GM20000 (cell line): Measurements from ENCODE around the gene CSGALNACT2.

Source experiments
- DNase-seq: peaks from one replicate; pipeline ENCODE4 v3.0.0; 2012; ENCODE audit warnings: low spot score
- TF ChIP-seq, protein P1 (sequence below): IDR thresholded peaks from 2 replicates; pipeline ENCODE4 v1.5.1; 2012; ENCODE audit warnings: mild to moderate bottlenecking, control low read depth; ENCODE audit errors: extremely low read depth, missing control alignments

CSGALNACT2 gene

GRCh38 chr10:43196981-43197833, 59.0 kb downstream of the CSGALNACT2 start:
- peak; percentile 12 for DNase-seq
- TF ChIP-seq, protein P1, sequence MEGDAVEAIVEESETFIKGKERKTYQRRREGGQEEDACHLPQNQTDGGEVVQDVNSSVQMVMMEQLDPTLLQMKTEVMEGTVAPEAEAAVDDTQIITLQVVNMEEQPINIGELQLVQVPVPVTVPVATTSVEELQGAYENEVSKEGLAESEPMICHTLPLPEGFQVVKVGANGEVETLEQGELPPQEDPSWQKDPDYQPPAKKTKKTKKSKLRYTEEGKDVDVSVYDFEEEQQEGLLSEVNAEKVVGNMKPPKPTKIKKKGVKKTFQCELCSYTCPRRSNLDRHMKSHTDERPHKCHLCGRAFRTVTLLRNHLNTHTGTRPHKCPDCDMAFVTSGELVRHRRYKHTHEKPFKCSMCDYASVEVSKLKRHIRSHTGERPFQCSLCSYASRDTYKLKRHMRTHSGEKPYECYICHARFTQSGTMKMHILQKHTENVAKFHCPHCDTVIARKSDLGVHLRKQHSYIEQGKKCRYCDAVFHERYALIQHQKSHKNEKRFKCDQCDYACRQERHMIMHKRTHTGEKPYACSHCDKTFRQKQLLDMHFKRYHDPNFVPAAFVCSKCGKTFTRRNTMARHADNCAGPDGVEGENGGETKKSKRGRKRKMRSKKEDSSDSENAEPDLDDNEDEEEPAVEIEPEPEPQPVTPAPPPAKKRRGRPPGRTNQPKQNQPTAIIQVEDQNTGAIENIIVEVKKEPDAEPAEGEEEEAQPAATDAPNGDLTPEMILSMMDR, result no peak

DNA sequence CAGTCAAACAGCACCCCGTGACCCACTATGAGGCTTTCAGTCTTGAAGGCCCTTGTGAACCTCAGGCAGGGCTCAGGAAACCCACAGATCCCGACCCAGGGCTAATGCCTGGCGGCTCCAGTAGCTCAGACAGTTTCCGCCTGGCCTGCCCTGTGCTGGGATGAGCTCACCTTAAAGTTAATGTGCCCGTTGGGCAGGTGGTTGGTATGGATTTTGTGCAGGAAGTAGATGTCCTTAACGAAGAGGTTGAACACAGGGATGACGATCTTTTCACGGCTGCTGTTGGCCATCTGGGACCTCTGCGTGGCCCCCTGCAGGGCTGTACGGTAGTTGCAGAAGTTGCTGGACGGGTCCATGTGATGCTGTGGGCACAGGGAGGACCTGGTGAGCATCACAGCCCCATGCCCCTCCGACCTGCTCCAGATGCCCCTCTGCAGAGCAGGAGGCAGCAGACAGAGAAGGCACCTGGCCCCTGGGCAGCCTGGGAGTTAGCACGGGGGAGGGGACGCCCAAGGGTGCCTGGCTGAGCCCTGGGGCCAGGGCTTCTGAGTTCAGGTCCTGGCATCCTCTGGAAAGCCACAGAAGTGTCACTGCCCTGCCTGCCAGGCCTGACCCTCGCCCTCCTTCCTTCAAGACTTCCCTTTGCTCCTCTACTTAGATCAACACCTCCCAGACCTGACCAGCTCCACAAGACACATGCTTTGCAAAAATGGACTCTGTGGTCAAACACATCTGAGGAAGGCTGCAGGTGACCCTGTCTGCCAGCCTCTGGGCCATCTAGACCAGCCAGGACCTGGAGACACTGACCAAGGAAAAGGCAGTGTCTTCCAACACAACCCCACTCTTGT, 59.8 kb downstream of the CSGALNACT2 start:
- TF ChIP-seq, protein P1, result peak; percentile 55
- peak; percentile 59 for DNase-seq

- peak; percentile 7 for DNase-seq
- TF ChIP-seq, protein P1, result no peak
Measured at GRCh38 chr10:43198682-43199005, 60.4 kb downstream of the CSGALNACT2 start.

GRCh38 chr10:43199088-43199683, 60.9 kb downstream of the CSGALNACT2 start:
- TF ChIP-seq, protein P1, result no peak
- no peak for DNase-seq

DNA sequence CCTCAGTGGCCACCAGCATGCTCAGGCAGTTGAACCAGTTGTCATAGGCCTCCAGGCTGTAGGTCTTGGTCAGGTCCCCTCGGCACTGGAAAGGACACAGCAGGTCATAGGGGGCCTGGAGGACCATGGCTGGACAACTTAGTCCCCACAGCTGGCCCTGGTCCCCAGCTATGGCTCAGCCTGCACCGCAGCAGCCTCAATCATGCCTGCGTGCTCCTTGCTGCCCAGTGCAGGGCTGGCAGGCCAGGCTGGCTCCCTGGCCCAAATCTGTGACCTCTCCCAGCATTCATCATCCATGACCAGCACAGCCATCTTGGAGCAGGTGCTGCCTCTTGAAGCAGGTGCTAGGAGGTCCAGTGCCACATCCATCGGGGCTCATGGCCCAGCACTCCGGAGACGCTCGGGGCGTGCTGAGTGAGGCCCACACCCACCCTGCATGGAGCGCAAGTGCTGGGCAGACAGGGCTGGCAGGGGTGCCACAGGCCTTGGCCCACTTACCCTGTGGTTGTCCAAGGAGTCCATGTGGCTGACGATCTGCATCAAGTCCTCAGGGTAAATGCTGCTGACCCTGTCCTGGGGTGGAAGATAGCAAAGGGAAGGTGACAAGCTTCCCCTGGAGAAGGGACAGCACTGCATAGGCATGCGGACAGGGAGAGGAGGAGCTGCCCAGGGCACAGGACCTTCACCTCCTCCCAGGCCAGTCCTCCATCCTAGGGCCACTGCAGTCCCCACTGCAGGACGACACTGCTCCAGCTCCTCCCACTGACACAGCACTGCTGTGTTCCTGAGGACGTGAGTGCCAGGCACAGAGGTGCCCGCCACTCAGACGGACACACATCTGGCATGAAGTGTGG, 61.7 kb downstream of the CSGALNACT2 start:
- DNase-seq, result peak; percentile 9
- TF ChIP-seq, protein P1, result no peak

- TF ChIP-seq, protein P1, result no peak
- DNase-seq, result peak; percentile 20
Measured at GRCh38 chr10:43200538-43201390, 62.5 kb downstream of the CSGALNACT2 start.
